22Rv1 (cell line): ENCODE results near the gene INHA.

Source experiments
- CTCF ChIP-seq: fragments of 450-650 bp; IDR thresholded peaks from 2 replicates; pipeline ENCODE4 v1.5.1; 2017; ENCODE audit warnings: mild to moderate bottlenecking
- ZFX ChIP-seq: fragments of 450-650 bp; IDR thresholded peaks from 2 replicates; pipeline ENCODE4 v1.6.1; 2017; ENCODE audit warnings: antibody characterized with exemption, borderline replicate concordance

DNA sequence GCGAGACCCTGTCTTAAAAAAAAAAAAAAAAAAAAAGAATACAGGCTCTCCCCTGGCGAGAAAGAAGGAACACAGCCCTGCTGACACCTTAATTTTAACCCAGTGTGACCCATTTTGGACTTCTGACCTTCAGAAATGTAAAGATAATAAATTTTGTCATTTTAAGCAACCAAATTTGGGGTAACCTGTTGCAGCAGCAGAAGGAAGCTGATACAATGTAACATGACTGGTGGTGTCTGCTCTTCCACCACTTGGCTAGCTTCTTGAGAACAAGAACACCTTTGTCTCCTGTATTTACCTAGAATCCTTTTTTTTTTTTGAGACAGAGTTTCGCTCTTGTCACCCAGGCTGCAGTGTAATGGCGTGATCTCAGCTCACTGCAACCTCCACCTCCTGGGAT lies 19.0 kb downstream of the INHA start:
- no peak for TF ChIP-seq CTCF
- no peak for TF ChIP-seq ZFX
